Effector memory CD8-positive, alpha-beta T cell (primary cell): Measurements from ENCODE around the gene TYMS.

Experiments used
- ATAC-seq: fragments of 150-1000 bp; cut with Tn5 transposase; replicated peaks from 2 replicates; pipeline ENCODE4 v1.10.0; 2021; ENCODE audit warnings: mild to moderate bottlenecking, moderate library complexity
- DNase-seq, 3 experiments: peaks; one replicate each; pipeline ENCODE4 v3.0.0; 2021
- H3K27ac Mint-ChIP-seq, 2 donors: one replicate each; pipeline ENCODE4 v1.8.0; 2022; ENCODE audit warnings: mild to moderate bottlenecking in 2 of 2, mixed read lengths in 2 of 2, moderate library complexity in 2 of 2
- H3K27me3 Mint-ChIP-seq, 2 donors: one replicate each; pipeline ENCODE4 v1.8.0; 2022; ENCODE audit warnings: mixed read lengths in 2 of 2
- H3K36me3 Mint-ChIP-seq: one replicate; pipeline ENCODE4 v1.8.0; 2022; ENCODE audit warnings: mild to moderate bottlenecking, moderate library complexity, mixed read lengths; ENCODE audit not compliant: insufficient read depth
- H3K4me1 Mint-ChIP-seq, 2 donors: one replicate each; pipeline ENCODE4 v1.8.0; 2022; ENCODE audit warnings: low read depth in 2 of 2, mixed read lengths in 2 of 2
- H3K4me3 Mint-ChIP-seq, 2 donors: one replicate each; pipeline ENCODE4 v1.8.0; 2022; ENCODE audit warnings: mild to moderate bottlenecking in 2 of 2, mixed read lengths in 2 of 2, moderate library complexity in 2 of 2
- H3K9me3 Mint-ChIP-seq, 2 donors: one replicate each; pipeline ENCODE4 v1.8.0; 2022; ENCODE audit warnings: mixed read lengths in 2 of 2

TYMS gene

GRCh38 chr18:623761-624620 lies 33.5 kb upstream of the TYMS start:
- ATAC-seq, result peak; percentile 59
- H3K36me3 Mint-ChIP-seq, result no peaks in the 10 kb centered on the region

DNA sequence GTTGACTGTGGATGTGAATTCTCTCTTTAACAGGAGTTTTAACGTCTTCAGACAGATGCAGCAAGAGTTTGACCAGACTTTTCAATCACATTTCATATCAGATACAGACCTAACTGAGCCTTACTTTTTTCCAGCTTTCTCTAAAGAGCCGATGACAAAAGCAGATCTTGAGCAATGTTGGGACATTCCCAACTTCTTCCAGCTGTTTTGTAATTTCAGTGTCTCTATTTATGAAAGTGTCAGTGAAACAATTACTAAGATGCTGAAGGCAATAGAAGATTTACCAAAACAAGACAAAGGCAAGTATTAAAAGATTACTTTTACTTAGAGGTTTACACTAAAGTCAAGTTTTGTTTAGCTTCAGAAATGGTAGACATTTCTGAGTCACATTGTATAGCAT lies 30.2 kb upstream of the TYMS start:
- no peak for ATAC-seq
- Mint-ChIP-seq H3K4me3 (no peak overlapping the region), H3K27me3 (peaks cover 36 to 54% of the 10 kb centered on the region in 2 donors), H3K9me3 (no peaks in the 10 kb centered on the region), H3K27ac (no peak overlapping the region), H3K36me3 (no peaks in the 10 kb centered on the region), H3K4me1 (no peaks in the 10 kb centered on the region)
- DNase-seq, result no peak

More at GRCh38 chr18:623761-624620, 33.5 kb upstream of the TYMS start:
- H3K27ac Mint-ChIP-seq, result no peak overlapping the region
- peaks cover 20 to 45% of the 10 kb centered on the region in 2 donors for H3K27me3 Mint-ChIP-seq
- no peaks in the 10 kb centered on the region for H3K9me3 Mint-ChIP-seq
- H3K4me3 Mint-ChIP-seq, result no peak overlapping the region
- H3K4me1 Mint-ChIP-seq, result no peaks in the 10 kb centered on the region
- peak; percentile 28 to 51 (median 41) for DNase-seq

- DNase-seq (no peak), ATAC-seq (no peak)
- H3K27me3 Mint-ChIP-seq, result peaks cover 28 to 52% of the 10 kb centered on the region in 2 donors
- no peaks in the 10 kb centered on the region for H3K9me3 Mint-ChIP-seq
- no peaks in the 10 kb centered on the region for H3K36me3 Mint-ChIP-seq
- H3K27ac Mint-ChIP-seq, result no peak overlapping the region
- no peak overlapping the region for H3K4me3 Mint-ChIP-seq
- H3K4me1 Mint-ChIP-seq, result no peaks in the 10 kb centered on the region
Observed at GRCh38 chr18:629269-630150, 27.9 kb upstream of the TYMS start.

DNA sequence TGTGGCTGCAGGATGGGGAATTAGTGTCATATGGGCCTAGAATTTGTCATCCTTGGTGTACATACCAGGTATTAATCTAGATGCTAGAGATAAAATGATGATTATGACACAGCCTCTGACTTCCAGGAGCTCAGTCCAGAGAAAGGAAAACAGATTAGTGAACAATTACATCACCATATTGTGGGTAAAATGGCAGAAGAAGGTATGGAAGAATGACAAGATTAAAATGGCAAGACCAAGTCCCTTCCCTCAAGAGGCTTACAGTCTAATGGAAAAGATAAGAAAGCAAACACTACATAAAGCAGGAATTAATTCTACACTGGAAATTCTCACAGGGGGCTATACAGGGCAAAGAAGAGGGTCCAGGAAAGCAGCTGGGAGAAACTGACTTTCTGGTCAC lies 25.9 kb upstream of the TYMS start:
- peaks cover 22 to 56% of the 10 kb centered on the region in 2 donors for H3K27me3 Mint-ChIP-seq
- H3K9me3 Mint-ChIP-seq, result no peaks in the 10 kb centered on the region
- no peak overlapping the region for H3K27ac Mint-ChIP-seq
- H3K4me3 Mint-ChIP-seq, result no peak overlapping the region
- ATAC-seq (no peak), DNase-seq (no peak)
- no peaks in the 10 kb centered on the region for H3K36me3 Mint-ChIP-seq
- no peaks in the 10 kb centered on the region for H3K4me1 Mint-ChIP-seq

DNA sequence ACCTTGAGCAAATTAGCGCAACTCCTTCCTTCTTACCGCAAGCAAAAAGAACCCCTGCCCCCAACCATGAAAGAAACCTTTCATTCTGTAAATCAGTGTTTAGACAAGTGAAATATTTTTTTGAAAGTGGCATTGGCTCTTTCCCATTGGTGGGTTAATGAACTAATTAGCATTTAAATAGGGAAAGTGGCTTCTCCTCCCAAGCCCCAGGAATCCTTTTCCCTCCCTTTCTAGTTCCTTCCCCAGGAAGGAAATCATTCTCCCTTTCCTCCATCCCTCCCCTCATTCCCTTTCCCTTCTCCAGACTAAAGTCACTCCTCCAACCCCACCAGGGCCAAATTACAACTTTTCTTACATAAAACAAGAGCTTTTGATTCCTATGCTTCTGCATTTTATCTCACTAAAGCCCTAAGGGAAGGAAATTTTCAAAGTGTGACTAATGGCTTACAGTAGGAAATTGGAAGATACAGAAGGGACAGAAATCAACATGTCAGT lies 22.9 kb upstream of the TYMS start:
- DNase-seq (no peak), ATAC-seq (no peak)
- Mint-ChIP-seq H3K36me3 (no peaks in the 10 kb centered on the region), H3K4me3 (no peak overlapping the region), H3K27me3 (peaks cover 25 to 54% of the 10 kb centered on the region in 2 donors), H3K9me3 (no peaks in the 10 kb centered on the region), H3K27ac (no peak overlapping the region), H3K4me1 (no peaks in the 10 kb centered on the region)

DNA sequence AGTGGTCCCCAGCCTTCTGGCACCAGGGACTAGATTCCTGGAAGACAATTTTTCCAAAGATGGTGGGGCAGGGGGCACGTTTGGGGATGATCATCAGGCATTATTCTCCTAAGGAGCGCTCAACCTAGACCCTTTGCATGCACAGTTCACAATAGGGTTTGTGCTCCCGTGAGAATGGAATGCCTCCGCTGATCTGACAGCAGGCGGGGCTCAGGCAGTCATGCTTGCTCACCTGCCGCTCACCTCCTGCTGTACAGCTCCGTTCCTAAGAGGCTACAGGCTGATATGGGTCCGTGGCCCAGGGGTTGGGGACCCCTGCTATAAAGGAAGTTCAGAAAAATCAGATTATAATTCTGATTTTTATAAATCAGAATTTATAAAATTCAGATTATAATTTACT lies 22.3 kb upstream of the TYMS start:
- DNase-seq (no peak), ATAC-seq (no peak)
- no peak overlapping the region for H3K27ac Mint-ChIP-seq
- peaks cover 23 to 50% of the 10 kb centered on the region in 2 donors for H3K27me3 Mint-ChIP-seq
- H3K9me3 Mint-ChIP-seq, result no peaks in the 10 kb centered on the region
- no peak overlapping the region for H3K4me3 Mint-ChIP-seq
- no peaks in the 10 kb centered on the region for H3K4me1 Mint-ChIP-seq
- no peaks in the 10 kb centered on the region for H3K36me3 Mint-ChIP-seq

DNA sequence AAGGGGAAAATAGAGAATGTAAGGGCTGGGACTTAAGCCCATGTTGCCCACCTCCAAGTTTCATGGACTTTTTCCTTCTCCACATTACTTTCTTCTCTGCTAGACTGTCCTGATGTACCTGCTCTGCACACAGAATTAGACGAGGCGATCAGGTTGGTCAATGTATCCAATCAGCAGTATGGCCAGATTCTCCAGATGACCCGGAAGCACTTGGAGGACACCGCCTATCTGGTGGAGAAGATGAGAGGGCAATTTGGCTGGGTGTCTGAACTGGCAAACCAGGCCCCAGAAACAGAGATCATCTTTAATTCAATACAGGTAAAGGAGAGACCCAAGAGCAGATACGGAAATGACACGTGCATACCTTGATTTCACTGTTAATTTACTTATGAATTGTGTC lies 16.2 kb upstream of the TYMS start:
- peaks cover 16 to 21% of the 10 kb centered on the region in 2 donors for H3K27me3 Mint-ChIP-seq
- no peaks in the 10 kb centered on the region for H3K4me1 Mint-ChIP-seq
- DNase-seq, result no peak
- H3K4me3 Mint-ChIP-seq, result no peak overlapping the region
- ATAC-seq, result no peak
- no peaks in the 10 kb centered on the region for H3K9me3 Mint-ChIP-seq
- no peaks in the 10 kb centered on the region for H3K36me3 Mint-ChIP-seq
- no peak overlapping the region for H3K27ac Mint-ChIP-seq

DNA sequence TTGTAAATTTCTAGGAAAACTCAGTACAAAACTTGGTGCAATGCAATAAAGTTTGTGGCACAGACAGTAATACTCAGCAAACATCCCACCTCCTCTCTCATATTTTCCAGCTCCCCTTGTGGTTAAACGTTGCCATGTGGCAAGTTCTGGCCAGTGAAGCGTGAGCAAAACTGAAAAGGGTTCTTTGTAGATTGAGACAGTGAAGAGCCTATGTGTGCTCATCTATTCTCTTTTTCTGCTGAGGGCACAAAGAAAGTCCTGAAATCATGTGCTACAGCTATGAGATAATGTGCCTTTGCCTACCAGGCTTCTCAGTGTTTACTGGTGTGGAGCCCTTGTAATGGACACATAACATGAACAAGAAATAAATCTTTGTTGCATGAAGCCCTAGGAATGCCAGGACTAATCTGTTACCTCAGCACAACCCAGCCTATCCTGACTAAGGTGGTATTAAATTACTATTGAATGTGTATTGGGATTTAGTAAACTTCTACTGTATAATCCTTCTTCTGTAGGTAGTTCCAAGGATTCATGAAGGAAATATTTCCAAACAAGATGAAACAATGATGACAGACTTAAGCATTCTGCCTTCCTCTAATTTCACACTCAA lies 13.0 kb upstream of the TYMS start:
- Mint-ChIP-seq H3K9me3 (no peaks in the 10 kb centered on the region), H3K4me3 (no peak overlapping the region), H3K27me3 (peaks cover 9% of the 10 kb centered on the region in 2 donors), H3K4me1 (no peaks in the 10 kb centered on the region), H3K36me3 (no peaks in the 10 kb centered on the region), H3K27ac (no peak overlapping the region)
- ATAC-seq, result no peak
- DNase-seq, result no peak

DNA sequence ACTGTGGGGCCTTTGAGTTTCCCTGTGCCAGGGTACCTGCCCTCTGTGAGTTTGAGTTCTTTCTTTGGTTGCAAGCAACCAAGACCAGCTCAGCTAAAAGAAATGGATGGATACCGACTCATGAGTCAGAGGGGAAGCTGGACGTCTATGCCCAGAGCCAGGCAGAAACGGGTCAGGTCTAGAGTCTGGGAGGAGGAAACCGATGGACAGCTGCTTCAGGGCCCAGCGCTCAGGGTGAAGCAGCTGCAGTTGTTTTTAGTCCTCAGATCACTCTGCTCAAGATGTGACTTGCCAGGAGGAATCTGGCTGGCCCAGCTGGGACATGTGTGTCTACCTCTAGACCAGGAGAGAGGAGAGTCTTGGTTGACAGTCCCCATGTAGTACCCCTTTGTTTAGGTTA lies 10.1 kb upstream of the TYMS start:
- ATAC-seq, result no peak
- Mint-ChIP-seq H3K36me3 (no peaks in the 10 kb centered on the region), H3K4me3 (no peak overlapping the region), H3K4me1 (peaks cover 0 to 3% of the 10 kb centered on the region in 2 donors), H3K27me3 (peaks cover 7 to 15% of the 10 kb centered on the region in 2 donors), H3K27ac (no peak overlapping the region), H3K9me3 (no peaks in the 10 kb centered on the region)
- DNase-seq, result no peak

DNA sequence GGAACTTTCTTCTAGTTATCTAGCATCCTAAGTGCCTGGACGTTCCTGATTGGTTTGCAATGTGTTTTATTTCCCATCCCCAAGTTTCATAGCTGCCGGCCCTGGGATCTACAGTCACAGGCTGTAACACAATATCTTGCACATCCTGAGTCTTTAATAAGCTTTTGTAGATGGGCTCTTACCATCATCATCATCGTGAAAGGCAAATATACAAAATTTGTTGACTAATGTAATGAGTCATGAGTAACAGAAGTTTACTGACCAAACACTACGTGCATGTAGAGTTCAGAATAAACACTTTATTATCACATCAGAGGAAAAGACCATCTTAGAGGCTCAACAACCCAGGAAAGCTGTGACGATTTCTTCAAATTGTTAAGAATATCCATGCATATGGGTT lies 8.1 kb upstream of the TYMS start:
- Mint-ChIP-seq H3K27ac (no peak overlapping the region), H3K27me3 (peaks cover 10 to 21% of the 10 kb centered on the region in 2 donors), H3K4me3 (no peak overlapping the region), H3K36me3 (no peaks in the 10 kb centered on the region), H3K9me3 (no peaks in the 10 kb centered on the region), H3K4me1 (peaks cover 0 to 3% of the 10 kb centered on the region in 2 donors)
- DNase-seq (no peak), ATAC-seq (no peak)

GRCh38 chr18:650428-650858 lies 7.0 kb upstream of the TYMS start:
- no peak overlapping the region for H3K27ac Mint-ChIP-seq
- H3K36me3 Mint-ChIP-seq, result no peaks in the 10 kb centered on the region
- no peak for DNase-seq
- peaks cover 0 to 3% of the 10 kb centered on the region in 2 donors for H3K4me1 Mint-ChIP-seq
- H3K4me3 Mint-ChIP-seq, result peak overlapping the region in 1 of 2 donors; percentile 11
- peaks cover 14 to 32% of the 10 kb centered on the region in 2 donors for H3K27me3 Mint-ChIP-seq
- peak; percentile 26 for ATAC-seq
- no peaks in the 10 kb centered on the region for H3K9me3 Mint-ChIP-seq

GRCh38 chr18:652131-652530 lies 5.3 kb upstream of the TYMS start:
- ATAC-seq (no peak), DNase-seq (no peak)
- no peaks in the 10 kb centered on the region for H3K9me3 Mint-ChIP-seq
- H3K4me1 Mint-ChIP-seq, result peaks cover 0 to 5% of the 10 kb centered on the region in 2 donors
- H3K27ac Mint-ChIP-seq, result no peak overlapping the region
- H3K27me3 Mint-ChIP-seq, result peaks cover 22 to 42% of the 10 kb centered on the region in 2 donors
- H3K36me3 Mint-ChIP-seq, result peaks cover 3% of the 10 kb centered on the region
- no peak overlapping the region for H3K4me3 Mint-ChIP-seq

GRCh38 chr18:653512-653911 lies 3.9 kb upstream of the TYMS start:
- Mint-ChIP-seq H3K9me3 (no peaks in the 10 kb centered on the region), H3K4me1 (peaks cover under 1 to 6% of the 10 kb centered on the region in 2 donors), H3K36me3 (peaks cover 3% of the 10 kb centered on the region), H3K27me3 (peaks cover 22 to 42% of the 10 kb centered on the region in 2 donors), H3K27ac (no peak overlapping the region), H3K4me3 (no peak overlapping the region)
- ATAC-seq (no peak), DNase-seq (no peak)
